H54 (cell line): Measurements from ENCODE around the gene GALNT14.

Source experiments
- DNase-seq: peaks from one replicate; pipeline ENCODE4 v3.0.0; 2011; ENCODE audit warnings: low spot score, mixed read lengths; ENCODE audit not compliant: insufficient read length
- FAIRE-seq: peaks from 3 replicates; lab custom pipeline; 2011; peaks lifted over from hg19 to GRCh38; lab: Jason Lieb, UNC
- POLR2A ChIP-seq: IDR thresholded peaks from 2 replicates; pipeline ENCODE4 v1.6.1; 2011; ENCODE audit warnings: low read depth, mild to moderate bottlenecking, low read length

The GALNT14 gene

GRCh38 chr2:30971231-30972025, 166.8 kb downstream of the GALNT14 start:
- TF ChIP-seq POLR2A, result no peak
- no peak for DNase-seq
- FAIRE-seq, result no peak

- TF ChIP-seq POLR2A, result no peak
- FAIRE-seq, result no peak
- DNase-seq, result no peak
These were observed 169.4 kb downstream of the GALNT14 start for GRCh38 chr2:30968660-30969397.

- TF ChIP-seq POLR2A, result no peak
- FAIRE-seq, result no peak
- DNase-seq, result no peak
These were observed 171.5 kb downstream of the GALNT14 start for GRCh38 chr2:30966786-30967185.

- no peak for FAIRE-seq
- no peak for DNase-seq
- no peak for TF ChIP-seq POLR2A
These were observed 173.2 kb downstream of the GALNT14 start for GRCh38 chr2:30965022-30965531.

- DNase-seq (no peak), FAIRE-seq (no peak)
- no peak for TF ChIP-seq POLR2A
These were observed 173.8 kb downstream of the GALNT14 start for GRCh38 chr2:30964334-30965005.

- no peak for TF ChIP-seq POLR2A
- no peak for FAIRE-seq
These were observed 175.1 kb downstream of the GALNT14 start for GRCh38 chr2:30963184-30963583.

GRCh38 chr2:30960213-30960612, 178.0 kb downstream of the GALNT14 start:
- no peak for DNase-seq
- no peak for TF ChIP-seq POLR2A
- FAIRE-seq, result no peak

More at GRCh38 chr2:30963184-30963583, 175.1 kb downstream of the GALNT14 start:
- no peak for DNase-seq

- TF ChIP-seq POLR2A, result no peak
- DNase-seq, result no peak
- FAIRE-seq, result no peak
These were observed 178.6 kb downstream of the GALNT14 start for GRCh38 chr2:30959653-30960052.

GRCh38 chr2:30958918-30959265, 179.3 kb downstream of the GALNT14 start:
- no peak for DNase-seq
- no peak for FAIRE-seq
- TF ChIP-seq POLR2A, result no peak

GRCh38 chr2:30958193-30958917, 179.9 kb downstream of the GALNT14 start:
- FAIRE-seq (no peak), DNase-seq (no peak)
- TF ChIP-seq POLR2A, result no peak

- no peak for FAIRE-seq
- TF ChIP-seq POLR2A, result no peak
- DNase-seq, result no peak
These were observed 180.6 kb downstream of the GALNT14 start for GRCh38 chr2:30957591-30957990.

GRCh38 chr2:30956995-30957394, 181.2 kb downstream of the GALNT14 start:
- FAIRE-seq (no peak), DNase-seq (no peak)
- TF ChIP-seq POLR2A, result no peak

GRCh38 chr2:30955516-30956132, 182.6 kb downstream of the GALNT14 start:
- TF ChIP-seq POLR2A, result no peak
- FAIRE-seq, result no peak
- DNase-seq, result no peak

- no peak for TF ChIP-seq POLR2A
- FAIRE-seq, result no peak
- DNase-seq, result no peak
These were observed 187.9 kb downstream of the GALNT14 start for GRCh38 chr2:30950339-30950738.
